DND-41 (cell line): ENCODE data around the gene FOXJ3.

Experiments used
- ATAC-seq: fragments of 200-7000 bp; cut with Tn5 transposase; 3 replicates; pipeline ENCODE4 v1.9.1; 2021; ENCODE audit warnings: low read depth; ENCODE audit not compliant: insufficient read depth
- DNase-seq: peaks from one replicate; pipeline ENCODE4 v3.0.0-alpha.2; 2020
- H2AFZ ChIP-seq: 2 replicates; pipeline ENCODE4 v1.6.0; 2012; ENCODE audit warnings: low read depth, low read length
- H3K27ac ChIP-seq: 2 replicates; pipeline ENCODE4 v1.5.1; 2012; ENCODE audit warnings: low read length, inconsistent platforms
- H3K27me3 ChIP-seq: fragments of 200-600 bp; sonication (generic); 2 replicates; pipeline ENCODE4 v1.6.0; 2012; ENCODE audit warnings: low read length, mild to moderate bottlenecking, inconsistent platforms; ENCODE audit not compliant: insufficient read depth, poor library complexity
- H3K36me3 ChIP-seq: 2 replicates; pipeline ENCODE4 v1.5.1; 2012; ENCODE audit warnings: low read length, inconsistent platforms; ENCODE audit not compliant: insufficient read depth
- H3K4me1 ChIP-seq: 2 replicates; pipeline ENCODE4 v1.5.1; 2012; ENCODE audit warnings: mild to moderate bottlenecking, low read length; ENCODE audit not compliant: insufficient read depth
- H3K4me2 ChIP-seq: 2 replicates; pipeline ENCODE4 v1.6.0; 2012; ENCODE audit warnings: mild to moderate bottlenecking, moderate library complexity, low read length, inconsistent platforms; ENCODE audit not compliant: insufficient read depth
- H3K4me3 ChIP-seq, 2 experiments: fragments of 200-600 bp in 1 of 2; shearing (Covaris generic) in 1 of 2; 2 replicates each; pipeline ENCODE4 v1.5.1; 2012 to 2016; ENCODE audit warnings: inconsistent platforms in 2 of 2, low read length in 2 of 2, mild to moderate bottlenecking in 2 of 2, low read depth in 1 of 2, moderate library complexity in 1 of 2
- H3K79me2 ChIP-seq: 2 replicates; pipeline ENCODE4 v1.6.0; 2012; ENCODE audit warnings: low read length, inconsistent platforms; ENCODE audit not compliant: insufficient read depth
- H3K9ac ChIP-seq: 2 replicates; pipeline ENCODE4 v1.6.0; 2012; ENCODE audit warnings: low read depth, mild to moderate bottlenecking, inconsistent platforms, low read length, moderate library complexity
- H3K9me3 ChIP-seq: 2 replicates; pipeline ENCODE4 v1.5.1; 2012; ENCODE audit warnings: low read length, moderate library complexity, mild to moderate bottlenecking, inconsistent platforms; ENCODE audit not compliant: insufficient read depth, severe bottlenecking
- H4K20me1 ChIP-seq: 2 replicates; pipeline ENCODE4 v1.6.0; 2012; ENCODE audit warnings: low read length; ENCODE audit not compliant: insufficient read depth
- EZH2 ChIP-seq: IDR thresholded peaks from 3 replicates; pipeline ENCODE4 v1.6.1; 2012; ENCODE audit warnings: borderline replicate concordance, low read depth, mild to moderate bottlenecking, moderate library complexity, low read length, inconsistent platforms; ENCODE audit not compliant: severe bottlenecking
- TF ChIP-seq, protein P1 (sequence below): IDR thresholded peaks from 2 replicates; pipeline ENCODE4 v1.5.1; 2012; ENCODE audit warnings: borderline replicate concordance, low read length, moderate library complexity, mild to moderate bottlenecking; ENCODE audit not compliant: poor library complexity, severe bottlenecking; ENCODE audit errors: extremely low read depth

The FOXJ3 gene

DNA sequence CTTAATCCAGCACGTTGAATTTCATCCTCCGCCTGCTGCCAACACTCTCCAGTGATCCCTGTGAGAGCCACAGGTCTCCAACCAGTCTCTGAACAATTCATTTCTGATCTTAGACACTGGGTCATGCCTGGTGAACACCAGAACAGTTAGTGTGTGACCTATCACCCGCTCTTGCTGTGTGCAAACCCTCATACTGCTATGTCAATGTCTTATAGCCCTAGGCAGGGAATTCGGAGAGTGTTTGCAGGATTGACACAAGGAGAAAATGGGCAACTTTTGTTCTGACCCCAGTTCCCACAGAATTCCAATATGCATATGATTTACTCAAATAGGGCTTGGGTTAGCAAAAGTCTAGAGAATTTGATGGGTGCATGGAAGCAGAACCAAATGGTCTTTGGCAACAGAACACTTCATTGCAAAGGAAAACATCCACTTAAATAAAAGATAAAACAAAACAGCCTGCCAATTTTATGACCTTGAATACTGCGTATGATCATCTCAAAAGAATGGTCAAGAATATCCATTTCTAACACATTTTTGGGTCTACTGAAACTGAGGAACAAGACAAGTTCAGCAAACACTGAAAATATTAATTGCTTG lies 204.9 kb downstream of the FOXJ3 start:
- ATAC-seq, result no peak
- Histone ChIP-seq H3K79me2 (no peaks in the 10 kb centered on the region), H3K27ac (no peak overlapping the region), H2AFZ (no peak overlapping the region), H3K4me1 (no peaks in the 10 kb centered on the region), H3K36me3 (no peaks in the 10 kb centered on the region), H3K4me2 (no peak overlapping the region), H3K27me3 (no peaks in the 10 kb centered on the region), H4K20me1 (no peaks in the 10 kb centered on the region), H3K9me3 (no peaks in the 10 kb centered on the region), H3K9ac (no peak overlapping the region), H3K4me3 (no peak overlapping the region)
- DNase-seq, result no peak
- TF ChIP-seq, protein P1, sequence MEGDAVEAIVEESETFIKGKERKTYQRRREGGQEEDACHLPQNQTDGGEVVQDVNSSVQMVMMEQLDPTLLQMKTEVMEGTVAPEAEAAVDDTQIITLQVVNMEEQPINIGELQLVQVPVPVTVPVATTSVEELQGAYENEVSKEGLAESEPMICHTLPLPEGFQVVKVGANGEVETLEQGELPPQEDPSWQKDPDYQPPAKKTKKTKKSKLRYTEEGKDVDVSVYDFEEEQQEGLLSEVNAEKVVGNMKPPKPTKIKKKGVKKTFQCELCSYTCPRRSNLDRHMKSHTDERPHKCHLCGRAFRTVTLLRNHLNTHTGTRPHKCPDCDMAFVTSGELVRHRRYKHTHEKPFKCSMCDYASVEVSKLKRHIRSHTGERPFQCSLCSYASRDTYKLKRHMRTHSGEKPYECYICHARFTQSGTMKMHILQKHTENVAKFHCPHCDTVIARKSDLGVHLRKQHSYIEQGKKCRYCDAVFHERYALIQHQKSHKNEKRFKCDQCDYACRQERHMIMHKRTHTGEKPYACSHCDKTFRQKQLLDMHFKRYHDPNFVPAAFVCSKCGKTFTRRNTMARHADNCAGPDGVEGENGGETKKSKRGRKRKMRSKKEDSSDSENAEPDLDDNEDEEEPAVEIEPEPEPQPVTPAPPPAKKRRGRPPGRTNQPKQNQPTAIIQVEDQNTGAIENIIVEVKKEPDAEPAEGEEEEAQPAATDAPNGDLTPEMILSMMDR, result no peak
- TF ChIP-seq EZH2, result no peak

DNA sequence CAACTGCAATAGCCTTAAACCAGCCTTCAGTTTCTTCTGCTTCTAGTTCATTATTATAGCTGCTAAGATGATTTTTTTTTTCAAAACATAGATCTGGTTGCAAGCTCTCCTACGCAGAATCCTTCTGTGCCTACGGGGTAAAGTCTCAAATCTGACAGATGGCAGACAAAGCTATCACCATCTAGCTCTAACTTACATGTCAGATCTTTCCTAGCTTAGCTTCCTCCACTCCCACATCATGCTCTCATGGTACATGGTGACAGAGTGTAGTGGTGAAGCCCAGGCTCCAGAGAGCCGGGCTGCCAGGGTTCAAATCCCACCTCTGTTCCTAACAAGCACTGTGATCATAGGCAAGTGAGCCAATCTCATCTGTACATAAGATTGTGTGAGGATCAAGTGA lies 206.1 kb downstream of the FOXJ3 start:
- H2AFZ ChIP-seq, result no peak overlapping the region
- H3K4me1 ChIP-seq, result no peaks in the 10 kb centered on the region
- H3K4me2 ChIP-seq, result no peak overlapping the region
- H3K27me3 ChIP-seq, result no peaks in the 10 kb centered on the region
- no peak overlapping the region for H3K27ac ChIP-seq
- H3K9ac ChIP-seq, result no peak overlapping the region
- TF ChIP-seq, protein P1, result no peak
- no peak for TF ChIP-seq EZH2
- no peaks in the 10 kb centered on the region for H4K20me1 ChIP-seq
- DNase-seq (no peak), ATAC-seq (no peak)
- no peaks in the 10 kb centered on the region for H3K36me3 ChIP-seq
- H3K79me2 ChIP-seq, result no peaks in the 10 kb centered on the region
- H3K9me3 ChIP-seq, result no peaks in the 10 kb centered on the region
- H3K4me3 ChIP-seq, result no peak overlapping the region

DNA sequence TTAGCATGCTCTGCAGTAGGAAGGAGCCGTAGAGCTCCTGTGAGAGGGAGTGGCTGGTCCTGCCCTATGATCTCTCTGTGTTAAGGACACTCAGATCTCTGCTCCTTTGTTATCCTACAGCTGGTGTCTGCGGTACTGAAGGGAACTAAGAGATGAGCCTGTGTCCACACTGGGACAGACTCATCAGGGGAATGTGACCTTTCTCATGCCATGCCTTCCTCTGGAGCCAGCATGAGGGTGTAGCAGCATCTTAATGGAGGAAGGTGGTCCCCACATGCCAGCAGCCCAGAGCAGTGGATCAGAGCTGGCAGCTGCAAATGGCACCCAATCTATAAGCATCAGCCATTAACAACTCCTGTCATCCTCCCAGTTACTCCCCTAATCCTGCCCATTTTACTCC lies 206.5 kb downstream of the FOXJ3 start:
- no peaks in the 10 kb centered on the region for H3K9me3 ChIP-seq
- DNase-seq (no peak), ATAC-seq (no peak)
- H3K4me1 ChIP-seq, result no peaks in the 10 kb centered on the region
- H3K4me2 ChIP-seq, result no peak overlapping the region
- TF ChIP-seq, protein P1, result no peak
- TF ChIP-seq EZH2, result no peak
- H4K20me1 ChIP-seq, result no peaks in the 10 kb centered on the region
- no peaks in the 10 kb centered on the region for H3K36me3 ChIP-seq
- H3K79me2 ChIP-seq, result no peaks in the 10 kb centered on the region
- peak overlapping the region; percentile 19; the same call in 1 of the 2 replicates for H2AFZ ChIP-seq
- H3K9ac ChIP-seq, result no peak overlapping the region
- H3K4me3 ChIP-seq, result no peak overlapping the region
- H3K27ac ChIP-seq, result no peak overlapping the region
- H3K27me3 ChIP-seq, result no peaks in the 10 kb centered on the region

DNA sequence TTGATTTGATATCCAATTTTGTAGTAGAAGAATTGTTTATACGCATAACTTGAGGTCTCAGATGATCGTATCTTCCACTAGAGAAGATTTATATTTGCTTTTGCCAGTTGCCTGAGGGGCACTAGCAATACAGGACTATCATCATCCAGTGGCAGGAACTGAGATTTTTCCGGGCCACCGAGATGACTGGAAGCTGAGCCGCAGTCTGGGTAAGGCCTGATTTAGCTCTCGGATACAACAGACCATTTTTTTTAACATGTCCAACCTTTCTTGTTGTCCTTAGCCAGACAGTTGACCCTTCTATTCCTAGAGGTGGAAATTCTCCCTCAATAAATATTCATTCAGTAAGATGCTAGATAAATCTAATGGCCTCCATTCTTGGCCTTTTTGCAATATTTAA lies 207.3 kb downstream of the FOXJ3 start:
- Histone ChIP-seq H3K36me3 (no peaks in the 10 kb centered on the region), H3K79me2 (no peaks in the 10 kb centered on the region), H3K4me3 (no peak overlapping the region), H3K4me1 (no peaks in the 10 kb centered on the region), H2AFZ (no peak overlapping the region), H3K27me3 (no peaks in the 10 kb centered on the region), H3K9ac (no peak overlapping the region), H3K27ac (no peak overlapping the region), H3K9me3 (no peaks in the 10 kb centered on the region), H4K20me1 (no peaks in the 10 kb centered on the region), H3K4me2 (no peak overlapping the region)
- DNase-seq (no peak), ATAC-seq (no peak)
- TF ChIP-seq, protein P1, result no peak
- no peak for TF ChIP-seq EZH2
